LNCAP (cell line): ENCODE results near the gene MLST8.

Experiments used
- CTCF ChIP-seq: fragments of 450-650 bp; IDR thresholded peaks from 2 replicates; pipeline ENCODE4 v1.5.1; 2017; ENCODE audit warnings: mild to moderate bottlenecking

MLST8 gene

GRCh38 chr16:2187212-2187611, 18.0 kb upstream of the MLST8 start:
- TF ChIP-seq CTCF = no peak

GRCh38 chr16:2188395-2188794, 16.9 kb upstream of the MLST8 start:
- no peak for TF ChIP-seq CTCF

- no peak for TF ChIP-seq CTCF
Measured at GRCh38 chr16:2189252-2189893, 15.9 kb upstream of the MLST8 start.

- no peak for TF ChIP-seq CTCF
Measured at GRCh38 chr16:2190002-2190658, 15.1 kb upstream of the MLST8 start.

- no peak for TF ChIP-seq CTCF
Measured at GRCh38 chr16:2190659-2191445, 14.4 kb upstream of the MLST8 start.

GRCh38 chr16:2191446-2191706, 13.9 kb upstream of the MLST8 start:
- TF ChIP-seq CTCF = no peak

- TF ChIP-seq CTCF = no peak
Measured at GRCh38 chr16:2194166-2194834, 11.0 kb upstream of the MLST8 start.
